HepG2 (cell line): ENCODE results near the gene NTN4.

Experiments
- TCF12 ChIP-seq, 2 experiments: fragments of 450-650 bp in 1 of 2; sonication (generic) in 1 of 2; formaldehyde crosslinking in 1 of 2; IDR thresholded peaks; 2 replicates each; pipeline versions ENCODE4 v1.6.1 to v1.8.0; 2017 to 2022; ENCODE audit warnings: antibody characterized with exemption in 1 of 2, mild to moderate bottlenecking in 1 of 2, missing genetic modification reagents in 1 of 2, moderate library complexity in 1 of 2
- ZNF549 ChIP-seq: sonication (generic); formaldehyde crosslinking; IDR thresholded peaks from 2 replicates; pipeline ENCODE4 v1.5.0; 2020; ENCODE audit warnings: missing genetic modification reagents
- TF ChIP-seq, protein P1 (sequence below): sonication (generic); formaldehyde crosslinking; IDR thresholded peaks from 2 replicates; pipeline ENCODE4 v1.5.0; 2020; ENCODE audit warnings: mild to moderate bottlenecking, missing genetic modification reagents, moderate library complexity
- TF ChIP-seq, protein P2 (sequence below): sonication (generic); formaldehyde crosslinking; IDR thresholded peaks from 2 replicates; pipeline ENCODE4 v1.4.0; 2020; ENCODE audit warnings: missing genetic modification reagents

- TF ChIP-seq, protein P1, sequence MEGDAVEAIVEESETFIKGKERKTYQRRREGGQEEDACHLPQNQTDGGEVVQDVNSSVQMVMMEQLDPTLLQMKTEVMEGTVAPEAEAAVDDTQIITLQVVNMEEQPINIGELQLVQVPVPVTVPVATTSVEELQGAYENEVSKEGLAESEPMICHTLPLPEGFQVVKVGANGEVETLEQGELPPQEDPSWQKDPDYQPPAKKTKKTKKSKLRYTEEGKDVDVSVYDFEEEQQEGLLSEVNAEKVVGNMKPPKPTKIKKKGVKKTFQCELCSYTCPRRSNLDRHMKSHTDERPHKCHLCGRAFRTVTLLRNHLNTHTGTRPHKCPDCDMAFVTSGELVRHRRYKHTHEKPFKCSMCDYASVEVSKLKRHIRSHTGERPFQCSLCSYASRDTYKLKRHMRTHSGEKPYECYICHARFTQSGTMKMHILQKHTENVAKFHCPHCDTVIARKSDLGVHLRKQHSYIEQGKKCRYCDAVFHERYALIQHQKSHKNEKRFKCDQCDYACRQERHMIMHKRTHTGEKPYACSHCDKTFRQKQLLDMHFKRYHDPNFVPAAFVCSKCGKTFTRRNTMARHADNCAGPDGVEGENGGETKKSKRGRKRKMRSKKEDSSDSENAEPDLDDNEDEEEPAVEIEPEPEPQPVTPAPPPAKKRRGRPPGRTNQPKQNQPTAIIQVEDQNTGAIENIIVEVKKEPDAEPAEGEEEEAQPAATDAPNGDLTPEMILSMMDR, result no peak
- TF ChIP-seq TCF12 (IDR thresholded peaks at IDR 0.05) (no peak), TCF12 (CRISPR knock-in tag; IDR thresholded peaks at IDR 0.05) (no peak), ZNF549 (CRISPR knock-in tag) (no peak)
- TF ChIP-seq, protein P2, sequence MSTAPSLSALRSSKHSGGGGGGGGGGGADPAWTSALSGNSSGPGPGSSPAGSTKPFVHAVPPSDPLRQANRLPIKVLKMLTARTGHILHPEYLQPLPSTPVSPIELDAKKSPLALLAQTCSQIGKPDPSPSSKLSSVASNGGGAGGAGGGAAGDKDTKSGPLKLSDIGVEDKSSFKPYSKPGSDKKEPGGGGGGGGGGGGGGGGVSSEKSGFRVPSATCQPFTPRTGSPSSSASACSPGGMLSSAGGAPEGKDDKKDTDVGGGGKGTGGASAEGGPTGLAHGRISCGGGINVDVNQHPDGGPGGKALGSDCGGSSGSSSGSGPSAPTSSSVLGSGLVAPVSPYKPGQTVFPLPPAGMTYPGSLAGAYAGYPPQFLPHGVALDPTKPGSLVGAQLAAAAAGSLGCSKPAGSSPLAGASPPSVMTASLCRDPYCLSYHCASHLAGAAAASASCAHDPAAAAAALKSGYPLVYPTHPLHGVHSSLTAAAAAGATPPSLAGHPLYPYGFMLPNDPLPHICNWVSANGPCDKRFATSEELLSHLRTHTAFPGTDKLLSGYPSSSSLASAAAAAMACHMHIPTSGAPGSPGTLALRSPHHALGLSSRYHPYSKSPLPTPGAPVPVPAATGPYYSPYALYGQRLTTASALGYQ (CRISPR knock-in tag), result no peak
These were observed 19.8 kb upstream of the NTN4 start for GRCh38 chr12:95810411-95810810.
